Endodermal cell (in vitro differentiated cells): Measurements from ENCODE around the gene PHKB. TPM values are rescaled to one million over a fixed set of nuclear protein-coding genes. Genes with fewer than 3 reads are reported as not detected.
"Not testable (repeated sequence)": the region's sequence is repeated elsewhere in the genome, so short reads cannot be mapped to it uniquely, and the experiment has no call there.

Experiments
- DNase-seq: peaks from one replicate; pipeline ENCODE4 v3.0.0-alpha.2; 2017
- H3K27ac ChIP-seq: 2 replicates; pipeline ENCODE4 v1.5.1; 2013; ENCODE audit warnings: mild to moderate bottlenecking, low read depth, low read length, moderate library complexity
- H3K27me3 ChIP-seq: 2 replicates; pipeline ENCODE4 v1.6.1; 2013; ENCODE audit warnings: mild to moderate bottlenecking, low read length, moderate library complexity; ENCODE audit not compliant: insufficient read depth, control insufficient read depth, poor library complexity, severe bottlenecking
- H3K36me3 ChIP-seq: 2 replicates; pipeline ENCODE4 v1.7.0; 2013; ENCODE audit warnings: mild to moderate bottlenecking, low read length, moderate library complexity; ENCODE audit not compliant: control insufficient read depth, insufficient read depth
- H3K4me1 ChIP-seq: one replicate; pipeline ENCODE4 v1.7.0; 2013; ENCODE audit warnings: low read length; ENCODE audit not compliant: control insufficient read depth, insufficient read depth
- H3K4me3 ChIP-seq: 2 replicates; pipeline ENCODE4 v1.5.1; 2013; ENCODE audit warnings: mild to moderate bottlenecking, low read length, moderate library complexity
- H3K9ac ChIP-seq: 2 replicates; pipeline ENCODE4 v1.6.1; 2013; ENCODE audit warnings: mild to moderate bottlenecking, low read length, moderate library complexity; ENCODE audit not compliant: poor library complexity, severe bottlenecking; ENCODE audit errors: extremely low read depth
- H3K9me3 ChIP-seq: 2 replicates; pipeline ENCODE4 v1.6.1; 2013; ENCODE audit warnings: mild to moderate bottlenecking, low read length, moderate library complexity; ENCODE audit not compliant: control insufficient read depth
- H3K27ac Mint-ChIP-seq: 2 replicates; pipeline ENCODE4 v1.8.0; 2020; ENCODE audit warnings: mixed read lengths
- H3K27me3 Mint-ChIP-seq: 2 replicates; pipeline ENCODE4 v1.8.0; 2021; ENCODE audit warnings: mild to moderate bottlenecking, mixed read lengths; ENCODE audit not compliant: insufficient read depth
- H3K36me3 Mint-ChIP-seq: 2 replicates; pipeline ENCODE4 v1.8.0; 2020; ENCODE audit warnings: low read depth, mixed read lengths
- H3K4me1 Mint-ChIP-seq: 2 replicates; pipeline ENCODE4 v1.8.0; 2020; ENCODE audit warnings: mixed read lengths
- H3K4me3 Mint-ChIP-seq: 2 replicates; pipeline ENCODE4 v1.8.0; 2020; ENCODE audit warnings: mild to moderate bottlenecking, moderate library complexity, mixed read lengths
- H3K9me3 Mint-ChIP-seq: 2 replicates; pipeline ENCODE4 v1.8.0; 2020; ENCODE audit warnings: mild to moderate bottlenecking, mixed read lengths
- WGBS, 2 experiments: methylation state at CpG; one replicate each; pipeline versions ENCODE4 v1.1.5 to v1.1.7; 2013; ENCODE audit warnings: missing lambda C conversion rate in 2 of 2, mixed read lengths in 1 of 2; ENCODE audit not compliant: insufficient coverage in 1 of 2, insufficient read length in 1 of 2; 5-methylcytosine and 5-hydroxymethylcytosine counted together
- total RNA-seq, 2 donors: library from RNA; stranded (reverse); fragmentation: NEBNext Ultra II Directional in 1 of 2; extraction: Animal tissue kit (Norgen Biotek cat#: 25700) in 1 of 2; gene quantifications; 2 replicates in 1 of 2; 3 replicates in 1 of 2; pipeline ENCODE4 v1.2.1, GENCODE V29; 2021
- TF ChIP-seq, protein P1 (sequence below): fragments of 200-600 bp; sonication (generic); conservative IDR thresholded peaks from 2 replicates; pipeline ENCODE4 v1.5.0; 2021; ENCODE audit warnings: antibody characterized with exemption, mild to moderate bottlenecking

Gene PHKB
- total RNA-seq, 2 donors from 2014 or later: 51.0 to 71.8 TPM

DNA sequence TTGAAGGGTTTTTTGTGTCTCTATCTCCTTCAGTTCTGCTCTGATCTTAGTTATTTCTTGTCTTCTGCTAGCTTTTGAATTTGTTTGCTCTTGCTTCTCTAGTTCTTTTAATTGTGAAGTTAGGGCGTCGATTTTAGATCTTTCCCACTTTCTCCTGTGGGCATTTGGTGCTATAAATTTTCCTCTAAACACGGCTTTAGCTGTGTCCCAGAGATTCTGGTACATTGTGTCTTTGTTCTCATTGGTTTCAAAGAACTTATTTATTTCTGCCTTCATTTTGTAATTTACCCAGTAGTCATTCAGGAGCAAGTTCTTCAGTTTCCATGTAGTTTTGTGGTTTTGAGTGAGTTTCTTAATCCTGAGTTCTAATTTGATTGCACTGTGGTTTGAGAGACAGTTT, 90.1 kb downstream of the PHKB start:
- Mint-ChIP-seq H3K9me3 (peaks cover 55% of the 10 kb centered on the region), H3K36me3 (peaks cover 84% of the 10 kb centered on the region)
- H3K36me3 ChIP-seq: peaks cover 33% of the 10 kb centered on the region
- not testable (repeated sequence) for H3K4me3 ChIP-seq, H3K9ac ChIP-seq, H3K4me3 Mint-ChIP-seq, H3K27me3 Mint-ChIP-seq, H3K27ac Mint-ChIP-seq, H3K4me1 ChIP-seq, H3K27ac ChIP-seq, H3K27me3 ChIP-seq, H3K4me1 Mint-ChIP-seq, DNase-seq
- H3K9me3 ChIP-seq: peaks cover 37% of the 10 kb centered on the region
- 88 to 100% methylated on average over 3 of the region's 3 CpGs for WGBS, 2 experiments

DNA sequence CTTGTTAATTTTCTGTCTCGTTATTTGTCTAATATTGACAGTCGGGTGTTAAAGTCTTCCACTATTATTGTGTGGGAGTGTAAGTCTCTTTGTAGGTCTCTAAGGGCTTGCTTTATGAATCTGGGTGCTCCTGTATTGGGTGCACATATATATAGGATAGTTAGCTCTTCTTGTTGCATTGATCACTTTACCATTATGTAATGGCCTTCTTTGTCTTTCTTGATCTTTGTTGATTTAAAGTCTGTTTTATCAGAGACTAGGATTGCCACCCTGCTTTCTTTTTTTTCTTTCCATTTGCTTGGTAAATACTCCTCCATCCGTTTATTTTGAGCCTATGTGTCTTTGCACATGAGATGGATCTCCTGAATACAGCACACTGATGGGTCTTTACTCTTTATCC, 90.6 kb downstream of the PHKB start:
- 87 to 88% methylated on average over 3 of the region's 3 CpGs for WGBS, 2 experiments

DNA sequence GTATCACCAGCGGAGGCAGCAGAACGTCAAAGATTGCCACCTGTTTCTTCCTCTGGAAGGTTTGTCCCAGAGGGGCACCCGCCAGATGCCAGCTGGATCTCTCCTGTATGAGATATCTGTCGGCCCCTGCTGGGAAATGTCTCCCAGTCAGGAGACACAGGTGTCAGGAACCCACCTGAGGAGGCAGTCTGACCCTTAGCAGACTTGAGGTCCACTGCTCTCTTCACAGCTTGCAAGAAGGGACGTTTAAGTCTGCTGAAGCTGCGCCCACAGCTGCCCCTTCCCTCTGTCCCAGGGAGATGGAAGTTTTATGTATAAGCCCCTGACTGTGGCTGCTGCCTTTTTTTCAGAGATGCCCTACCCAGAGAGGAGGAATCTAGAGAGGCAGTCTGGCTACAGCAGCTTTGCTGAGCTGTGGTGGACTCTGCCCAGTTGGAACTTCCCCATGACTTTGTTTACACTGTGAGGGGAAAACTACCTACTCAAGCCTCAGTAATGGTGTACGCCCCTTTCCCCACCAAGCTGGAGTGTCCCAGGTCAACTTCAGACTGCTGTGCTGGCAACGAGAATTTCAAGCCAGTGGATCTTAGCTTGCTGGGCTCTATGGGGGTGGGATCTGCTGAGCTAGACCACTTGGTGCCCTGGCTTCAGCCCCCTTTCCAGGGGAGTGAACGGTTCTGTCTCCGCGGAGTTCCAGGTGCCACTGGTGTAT, 92.9 kb downstream of the PHKB start:
- no peak for DNase-seq
- peaks cover 67% of the 10 kb centered on the region for H3K36me3 Mint-ChIP-seq
- Histone ChIP-seq H3K36me3 (peaks cover 7% of the 10 kb centered on the region), H3K27ac (no peak overlapping the region), H3K4me3 (no peak overlapping the region), H3K9me3 (peaks cover 14% of the 10 kb centered on the region), H3K4me1 (no peaks in the 10 kb centered on the region), H3K27me3 (no peaks in the 10 kb centered on the region), H3K9ac (no peak overlapping the region)
- TF ChIP-seq, protein P1, sequence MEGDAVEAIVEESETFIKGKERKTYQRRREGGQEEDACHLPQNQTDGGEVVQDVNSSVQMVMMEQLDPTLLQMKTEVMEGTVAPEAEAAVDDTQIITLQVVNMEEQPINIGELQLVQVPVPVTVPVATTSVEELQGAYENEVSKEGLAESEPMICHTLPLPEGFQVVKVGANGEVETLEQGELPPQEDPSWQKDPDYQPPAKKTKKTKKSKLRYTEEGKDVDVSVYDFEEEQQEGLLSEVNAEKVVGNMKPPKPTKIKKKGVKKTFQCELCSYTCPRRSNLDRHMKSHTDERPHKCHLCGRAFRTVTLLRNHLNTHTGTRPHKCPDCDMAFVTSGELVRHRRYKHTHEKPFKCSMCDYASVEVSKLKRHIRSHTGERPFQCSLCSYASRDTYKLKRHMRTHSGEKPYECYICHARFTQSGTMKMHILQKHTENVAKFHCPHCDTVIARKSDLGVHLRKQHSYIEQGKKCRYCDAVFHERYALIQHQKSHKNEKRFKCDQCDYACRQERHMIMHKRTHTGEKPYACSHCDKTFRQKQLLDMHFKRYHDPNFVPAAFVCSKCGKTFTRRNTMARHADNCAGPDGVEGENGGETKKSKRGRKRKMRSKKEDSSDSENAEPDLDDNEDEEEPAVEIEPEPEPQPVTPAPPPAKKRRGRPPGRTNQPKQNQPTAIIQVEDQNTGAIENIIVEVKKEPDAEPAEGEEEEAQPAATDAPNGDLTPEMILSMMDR: no peak
- H3K4me3 Mint-ChIP-seq: no peak overlapping the region
- no peaks in the 10 kb centered on the region for H3K4me1 Mint-ChIP-seq
- H3K27ac Mint-ChIP-seq: no peak overlapping the region
- H3K9me3 Mint-ChIP-seq: peaks cover 32% of the 10 kb centered on the region
- H3K27me3 Mint-ChIP-seq: no peaks in the 10 kb centered on the region
- WGBS, 2 experiments: 94 to 100% methylated on average over 5 to 11 of the region's 11 CpGs

More for the DNA sequence above, 90.6 kb downstream of the PHKB start:
- H3K36me3 ChIP-seq: peaks cover 27% of the 10 kb centered on the region
- H3K4me1 ChIP-seq, H3K27me3 Mint-ChIP-seq, H3K27me3 ChIP-seq, H3K4me3 ChIP-seq, H3K4me3 Mint-ChIP-seq, H3K9ac ChIP-seq, H3K27ac ChIP-seq, H3K27ac Mint-ChIP-seq, DNase-seq, H3K4me1 Mint-ChIP-seq: not testable (repeated sequence)
- peaks cover 49% of the 10 kb centered on the region for H3K9me3 Mint-ChIP-seq
- H3K36me3 Mint-ChIP-seq: peaks cover 80% of the 10 kb centered on the region
- H3K9me3 ChIP-seq: peaks cover 31% of the 10 kb centered on the region

DNA sequence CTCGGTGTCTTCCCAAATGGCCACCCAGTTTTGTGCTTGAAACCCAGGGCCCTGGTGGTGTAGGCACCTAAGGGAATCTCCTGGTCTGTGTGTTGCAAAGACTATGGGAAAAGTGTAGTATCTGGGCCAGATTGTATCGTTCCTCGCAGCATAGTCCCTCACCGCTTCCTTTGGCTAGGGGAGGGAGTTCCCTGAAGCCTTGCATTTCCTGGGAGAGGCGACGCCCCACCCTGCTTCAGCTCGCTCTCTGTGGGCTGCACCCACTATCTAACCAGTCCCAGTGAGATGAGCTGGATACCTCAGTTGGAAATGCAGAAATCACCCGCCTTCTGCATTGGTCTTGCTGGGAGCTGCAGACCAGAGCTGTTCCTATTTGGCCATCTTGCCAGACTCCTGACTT, 93.5 kb downstream of the PHKB start:
- H3K4me3 ChIP-seq, H3K27ac ChIP-seq, H3K27me3 ChIP-seq, H3K36me3 ChIP-seq, H3K4me3 Mint-ChIP-seq, H3K27me3 Mint-ChIP-seq, H3K27ac Mint-ChIP-seq, DNase-seq, H3K9ac ChIP-seq, H3K4me1 ChIP-seq, H3K4me1 Mint-ChIP-seq: not testable (repeated sequence)
- peaks cover 14% of the 10 kb centered on the region for H3K9me3 ChIP-seq
- peaks cover 62% of the 10 kb centered on the region for H3K36me3 Mint-ChIP-seq
- peaks cover 29% of the 10 kb centered on the region for H3K9me3 Mint-ChIP-seq
- 93 to 100% methylated on average over 1 to 8 of the region's 8 CpGs for WGBS, 2 experiments
